Smooth muscle cell (in vitro differentiated cells): ENCODE data around the gene SHROOM2. TPM values are rescaled to one million over a fixed set of nuclear protein-coding genes. Genes with fewer than 3 reads are reported as not detected.

Source experiments
- DNase-seq: peaks from one replicate; lab custom pipeline; 2025; ENCODE audit not compliant: unreplicated experiment; lab: John Stamatoyannopoulos, UW
- H2AFZ ChIP-seq: fragments of 200-600 bp; sonication (generic); 2 replicates; pipeline ENCODE4 v1.6.0; 2016; ENCODE audit warnings: antibody characterized with exemption, low read depth, mild to moderate bottlenecking
- H3F3A ChIP-seq: fragments of 200-600 bp; sonication (generic); 2 replicates; pipeline ENCODE4 v1.6.0; 2017; ENCODE audit warnings: antibody characterized with exemption, low read depth
- H3K27ac ChIP-seq: fragments of 200-600 bp; sonication (generic); 2 replicates; pipeline ENCODE4 v1.5.1; 2016; ENCODE audit warnings: low read depth, mild to moderate bottlenecking
- H3K27me3 ChIP-seq: fragments of 200-600 bp; sonication (generic); 2 replicates; pipeline ENCODE4 v1.6.1; 2016; ENCODE audit warnings: low read depth, mild to moderate bottlenecking
- H3K36me3 ChIP-seq: fragments of 200-600 bp; sonication (generic); 2 replicates; pipeline ENCODE4 v1.5.1; 2016; ENCODE audit warnings: low read depth
- H3K4me1 ChIP-seq: fragments of 200-600 bp; sonication (generic); 2 replicates; pipeline ENCODE4 v1.5.1; 2016; ENCODE audit warnings: low read depth
- H3K4me2 ChIP-seq: fragments of 200-600 bp; sonication (generic); 2 replicates; pipeline ENCODE4 v1.6.0; 2016; ENCODE audit warnings: mild to moderate bottlenecking
- H3K4me3 ChIP-seq: fragments of 200-600 bp; sonication (generic); 2 replicates; pipeline ENCODE4 v1.5.1; 2016; ENCODE audit warnings: mild to moderate bottlenecking
- H3K79me2 ChIP-seq: fragments of 200-600 bp; sonication (generic); 2 replicates; pipeline ENCODE4 v1.6.0; 2016; ENCODE audit warnings: low read depth, mild to moderate bottlenecking
- H3K9ac ChIP-seq: fragments of 200-600 bp; sonication (generic); 2 replicates; pipeline ENCODE4 v1.6.0; 2016; ENCODE audit warnings: low read depth
- H3K9me3 ChIP-seq: fragments of 200-600 bp; sonication (generic); replicated peaks from 2 replicates; pipeline ENCODE4 v1.5.1; 2016; ENCODE audit warnings: low read depth
- H4K20me1 ChIP-seq: fragments of 200-600 bp; sonication (generic); 2 replicates; pipeline ENCODE4 v1.6.0; 2016; ENCODE audit warnings: low read depth
- CTCF ChIP-seq: fragments of 200-600 bp; sonication (generic); IDR thresholded peaks from 2 replicates; pipeline ENCODE4 v1.5.1; 2017; ENCODE audit warnings: borderline replicate concordance, mild to moderate bottlenecking, antibody characterized with exemption; ENCODE audit not compliant: insufficient read depth, poor library complexity, severe bottlenecking
- WGBS: methylation state at CpG from one replicate; pipeline ENCODE4 v1.1.7; 2016; ENCODE audit warnings: low lambda C conversion rate; 5-methylcytosine and 5-hydroxymethylcytosine counted together
- polyA plus RNA-seq: library from polyadenylated mRNA; unstranded; fragments of >200 nt; fragmentation: Nextera tagmentation; extraction: Ambion mirVana; gene quantifications from 2 replicates; pipeline ENCODE4 v1.2.1, GENCODE V29; 2016
- total RNA-seq: library from RNA; depleted of rRNA; stranded (reverse); fragments of >200 nt; gene quantifications from 2 replicates; pipeline ENCODE4 v1.2.3, GENCODE V29; 2014

The SHROOM2 gene
- total and polyA plus RNA-seq, 2 experiments from 2014 or later = 5.5 to 8.9 TPM

GRCh38 chrX:9880237-9880636, 94.0 kb downstream of the SHROOM2 start:
- no peaks in the 10 kb centered on the region for H4K20me1 ChIP-seq
- no peak overlapping the region for H2AFZ ChIP-seq
- DNase-seq = no peak
- no peaks in the 10 kb centered on the region for H3K9me3 ChIP-seq
- H3K9ac ChIP-seq = no peak overlapping the region
- H3K4me1 ChIP-seq = peaks cover 9% of the 10 kb centered on the region
- TF ChIP-seq CTCF = no peak
- 84% methylated on average over 13 of the region's 13 CpGs for WGBS
- no peak overlapping the region for H3K4me3 ChIP-seq
- H3K27ac ChIP-seq = no peak overlapping the region
- H3K4me2 ChIP-seq = no peak overlapping the region
- no peaks in the 10 kb centered on the region for H3K27me3 ChIP-seq
- H3F3A ChIP-seq = no peaks in the 10 kb centered on the region
- H3K79me2 ChIP-seq = no peaks in the 10 kb centered on the region
- no peaks in the 10 kb centered on the region for H3K36me3 ChIP-seq

GRCh38 chrX:9880870-9881269, 94.6 kb downstream of the SHROOM2 start:
- no peak for DNase-seq
- Histone ChIP-seq H3K36me3 (no peaks in the 10 kb centered on the region), H3K27me3 (no peaks in the 10 kb centered on the region), H3K4me2 (no peak overlapping the region), H3F3A (no peaks in the 10 kb centered on the region), H3K27ac (no peak overlapping the region), H3K4me1 (peaks cover 4% of the 10 kb centered on the region), H3K79me2 (no peaks in the 10 kb centered on the region), H3K9me3 (no peaks in the 10 kb centered on the region), H3K9ac (no peak overlapping the region), H3K4me3 (no peak overlapping the region), H4K20me1 (no peaks in the 10 kb centered on the region), H2AFZ (no peak overlapping the region)
- 82% methylated on average over 7 of the region's 7 CpGs for WGBS
- TF ChIP-seq CTCF = no peak

- Histone ChIP-seq H3F3A (no peaks in the 10 kb centered on the region), H2AFZ (no peak overlapping the region), H3K79me2 (no peaks in the 10 kb centered on the region), H3K27me3 (no peaks in the 10 kb centered on the region), H3K4me1 (no peaks in the 10 kb centered on the region), H3K4me2 (peak overlapping the region; percentile 6), H3K27ac (no peak overlapping the region), H4K20me1 (no peaks in the 10 kb centered on the region), H3K9me3 (no peaks in the 10 kb centered on the region), H3K36me3 (no peaks in the 10 kb centered on the region), H3K9ac (no peak overlapping the region), H3K4me3 (no peak overlapping the region)
- TF ChIP-seq CTCF = peak; percentile 7
- no peak for DNase-seq
- 50% methylated on average over 15 of the region's 15 CpGs for WGBS
These were observed 96.6 kb downstream of the SHROOM2 start for GRCh38 chrX:9882669-9883446.
